GM12891 (cell line): ENCODE measurements around the gene MMP7.

Experiments used
- PAX5 ChIP-seq: IDR thresholded peaks from 2 replicates; pipeline ENCODE4 v1.6.1; 2011; ENCODE audit warnings: low read length, moderate library complexity, mild to moderate bottlenecking; ENCODE audit not compliant: insufficient read depth, severe bottlenecking
- POLR2A ChIP-seq: IDR thresholded peaks from 2 replicates; pipeline ENCODE4 v1.6.1; 2011; ENCODE audit warnings: low read depth, low read length, control low read depth
- POLR2AphosphoS5 ChIP-seq: IDR thresholded peaks from 2 replicates; pipeline ENCODE4 v1.6.1; 2011; ENCODE audit warnings: low read depth, low read length, control low read depth
- POU2F2 ChIP-seq: IDR thresholded peaks from 2 replicates; pipeline ENCODE4 v1.6.1; 2011; ENCODE audit warnings: low read depth, mild to moderate bottlenecking, control low read depth, low read length, moderate library complexity
- TAF1 ChIP-seq: IDR thresholded peaks from 2 replicates; pipeline ENCODE4 v1.6.1; 2011; ENCODE audit warnings: low read depth, low read length, control low read depth

GRCh38 chr11:102553835-102554282, 23.3 kb upstream of the MMP7 start:
- TF ChIP-seq POLR2AphosphoS5 = no peak
- TF ChIP-seq POLR2A = no peak
- TF ChIP-seq TAF1 = no peak
- peak; percentile 18; the same call in 1 of the 2 replicates for TF ChIP-seq POU2F2
- peak; percentile 18 for TF ChIP-seq PAX5
